LNCaP clone FGC (cell line): ENCODE data around the gene CAD.

Experiments used
- DNase-seq: peaks from one replicate; pipeline ENCODE4 v3.0.0-alpha.2; 2011; ENCODE audit warnings: low read depth
- H3K4me3 ChIP-seq: 2 replicates; pipeline ENCODE4 v1.5.1; 2011; ENCODE audit warnings: mild to moderate bottlenecking, low read depth, low read length, control low read depth
- TF ChIP-seq, protein P1 (sequence below): IDR thresholded peaks from 2 replicates; pipeline ENCODE4 v1.5.1; 2012; ENCODE audit warnings: mild to moderate bottlenecking; ENCODE audit not compliant: control insufficient read depth, insufficient read depth; ENCODE audit errors: extremely low read depth

CAD gene

DNA sequence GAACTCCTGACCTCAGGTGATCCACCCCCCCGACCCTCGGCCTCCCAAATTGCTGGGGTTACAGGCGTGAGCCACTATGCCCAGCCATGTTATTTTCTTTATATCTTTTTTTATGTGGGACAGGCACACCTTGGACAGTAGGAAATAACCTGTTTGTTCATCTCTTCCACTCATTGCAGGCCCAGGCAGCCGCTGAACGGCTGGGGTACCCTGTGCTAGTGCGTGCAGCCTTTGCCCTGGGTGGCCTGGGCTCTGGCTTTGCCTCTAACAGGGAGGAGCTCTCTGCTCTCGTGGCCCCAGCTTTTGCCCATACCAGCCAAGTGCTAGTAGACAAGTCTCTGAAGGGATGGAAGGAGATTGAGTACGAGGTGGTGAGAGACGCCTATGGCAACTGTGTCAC is 8.4 kb downstream of the CAD start:
- DNase-seq: no peak
- H3K4me3 ChIP-seq: no peak overlapping the region
- TF ChIP-seq, protein P1, sequence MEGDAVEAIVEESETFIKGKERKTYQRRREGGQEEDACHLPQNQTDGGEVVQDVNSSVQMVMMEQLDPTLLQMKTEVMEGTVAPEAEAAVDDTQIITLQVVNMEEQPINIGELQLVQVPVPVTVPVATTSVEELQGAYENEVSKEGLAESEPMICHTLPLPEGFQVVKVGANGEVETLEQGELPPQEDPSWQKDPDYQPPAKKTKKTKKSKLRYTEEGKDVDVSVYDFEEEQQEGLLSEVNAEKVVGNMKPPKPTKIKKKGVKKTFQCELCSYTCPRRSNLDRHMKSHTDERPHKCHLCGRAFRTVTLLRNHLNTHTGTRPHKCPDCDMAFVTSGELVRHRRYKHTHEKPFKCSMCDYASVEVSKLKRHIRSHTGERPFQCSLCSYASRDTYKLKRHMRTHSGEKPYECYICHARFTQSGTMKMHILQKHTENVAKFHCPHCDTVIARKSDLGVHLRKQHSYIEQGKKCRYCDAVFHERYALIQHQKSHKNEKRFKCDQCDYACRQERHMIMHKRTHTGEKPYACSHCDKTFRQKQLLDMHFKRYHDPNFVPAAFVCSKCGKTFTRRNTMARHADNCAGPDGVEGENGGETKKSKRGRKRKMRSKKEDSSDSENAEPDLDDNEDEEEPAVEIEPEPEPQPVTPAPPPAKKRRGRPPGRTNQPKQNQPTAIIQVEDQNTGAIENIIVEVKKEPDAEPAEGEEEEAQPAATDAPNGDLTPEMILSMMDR: no peak

DNA sequence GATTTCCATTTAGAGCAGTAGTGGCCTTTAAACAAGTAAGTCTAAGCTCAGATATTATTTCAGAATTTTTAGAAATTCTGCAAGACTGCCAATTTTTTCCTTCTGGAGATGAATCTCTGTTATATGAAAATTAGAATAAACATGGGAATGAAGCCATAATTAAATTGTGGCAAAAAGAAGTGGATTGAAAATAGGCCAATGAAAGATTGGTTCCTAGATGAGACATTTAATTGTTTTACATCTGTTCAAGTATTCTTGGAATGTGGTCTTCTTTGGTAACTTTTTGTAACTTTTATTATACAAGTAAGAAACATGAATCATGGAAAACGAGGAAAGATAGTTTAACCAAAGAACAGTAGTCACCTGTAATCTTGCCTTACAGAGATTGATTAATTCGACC is 10.3 kb downstream of the CAD start:
- TF ChIP-seq, protein P1: no peak

DNA sequence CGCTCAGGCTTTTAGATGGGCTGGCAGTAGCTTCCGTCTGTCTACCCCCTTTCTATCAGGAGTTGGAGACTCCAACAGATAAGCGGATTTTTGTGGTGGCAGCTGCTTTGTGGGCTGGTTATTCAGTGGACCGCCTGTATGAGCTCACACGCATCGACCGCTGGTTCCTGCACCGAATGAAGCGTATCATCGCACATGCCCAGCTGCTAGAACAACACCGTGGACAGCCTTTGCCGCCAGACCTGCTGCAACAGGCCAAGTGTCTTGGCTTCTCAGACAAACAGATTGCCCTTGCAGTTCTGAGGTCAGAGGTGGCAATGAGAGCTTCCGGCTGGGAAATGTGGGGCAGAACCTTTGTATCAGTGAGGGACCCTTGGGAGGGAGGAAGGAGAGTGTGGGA is 14.8 kb downstream of the CAD start:
- TF ChIP-seq, protein P1: no peak
- no peak overlapping the region for H3K4me3 ChIP-seq
- no peak for DNase-seq

More for the DNA sequence above, 10.3 kb downstream of the CAD start:
- DNase-seq: no peak
- no peak overlapping the region for H3K4me3 ChIP-seq

DNA sequence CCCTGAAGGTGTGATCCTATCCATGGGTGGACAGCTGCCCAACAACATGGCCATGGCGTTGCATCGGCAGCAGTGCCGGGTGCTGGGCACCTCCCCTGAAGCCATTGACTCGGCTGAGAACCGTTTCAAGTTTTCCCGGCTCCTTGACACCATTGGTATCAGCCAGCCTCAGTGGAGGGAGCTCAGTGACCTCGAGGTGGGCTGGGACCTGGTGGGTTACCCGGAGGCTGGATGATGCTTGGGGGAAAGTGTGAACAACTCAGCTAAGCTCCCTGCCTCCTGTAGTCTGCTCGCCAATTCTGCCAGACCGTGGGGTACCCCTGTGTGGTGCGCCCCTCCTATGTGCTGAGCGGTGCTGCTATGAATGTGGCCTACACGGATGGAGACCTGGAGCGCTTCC is 16.2 kb downstream of the CAD start:
- H3K4me3 ChIP-seq: no peak overlapping the region
- no peak for DNase-seq
- TF ChIP-seq, protein P1: no peak

DNA sequence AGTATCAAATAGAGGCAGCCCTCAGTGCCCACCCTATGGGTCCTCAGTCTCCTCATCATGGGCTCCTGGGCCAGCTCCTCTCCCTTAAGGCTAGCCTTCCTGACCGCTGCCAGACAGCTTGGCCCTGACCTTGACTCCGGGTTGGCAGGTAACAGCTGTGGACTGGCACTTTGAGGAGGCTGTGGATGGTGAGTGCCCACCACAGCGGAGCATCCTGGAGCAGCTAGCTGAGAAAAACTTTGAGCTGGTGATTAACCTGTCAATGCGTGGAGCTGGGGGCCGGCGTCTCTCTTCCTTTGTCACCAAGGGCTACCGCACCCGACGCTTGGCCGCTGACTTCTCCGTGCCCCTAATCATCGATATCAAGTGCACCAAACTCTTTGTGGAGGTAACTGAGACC is 19.0 kb downstream of the CAD start:
- H3K4me3 ChIP-seq: no peak overlapping the region
- no peak for DNase-seq
- TF ChIP-seq, protein P1: no peak

DNA sequence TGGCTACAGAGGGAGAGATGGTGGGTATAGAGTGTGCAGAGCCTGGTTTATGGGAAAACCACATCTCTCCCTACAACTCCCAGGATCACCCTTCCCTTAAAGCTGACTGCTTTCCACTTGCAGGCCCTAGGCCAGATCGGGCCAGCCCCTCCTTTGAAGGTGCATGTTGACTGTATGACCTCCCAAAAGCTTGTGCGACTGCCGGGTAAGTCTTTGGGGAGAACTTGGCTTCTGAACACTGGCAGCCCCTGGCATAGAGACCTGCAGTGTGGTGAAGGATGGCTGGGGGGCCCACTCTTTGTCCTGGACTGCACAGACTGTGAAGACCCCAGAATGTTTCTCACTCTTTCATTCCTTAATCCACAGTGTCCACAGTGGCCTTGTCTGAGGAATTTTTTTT is 19.5 kb downstream of the CAD start:
- TF ChIP-seq, protein P1: no peak
- no peak overlapping the region for H3K4me3 ChIP-seq
- no peak for DNase-seq

DNA sequence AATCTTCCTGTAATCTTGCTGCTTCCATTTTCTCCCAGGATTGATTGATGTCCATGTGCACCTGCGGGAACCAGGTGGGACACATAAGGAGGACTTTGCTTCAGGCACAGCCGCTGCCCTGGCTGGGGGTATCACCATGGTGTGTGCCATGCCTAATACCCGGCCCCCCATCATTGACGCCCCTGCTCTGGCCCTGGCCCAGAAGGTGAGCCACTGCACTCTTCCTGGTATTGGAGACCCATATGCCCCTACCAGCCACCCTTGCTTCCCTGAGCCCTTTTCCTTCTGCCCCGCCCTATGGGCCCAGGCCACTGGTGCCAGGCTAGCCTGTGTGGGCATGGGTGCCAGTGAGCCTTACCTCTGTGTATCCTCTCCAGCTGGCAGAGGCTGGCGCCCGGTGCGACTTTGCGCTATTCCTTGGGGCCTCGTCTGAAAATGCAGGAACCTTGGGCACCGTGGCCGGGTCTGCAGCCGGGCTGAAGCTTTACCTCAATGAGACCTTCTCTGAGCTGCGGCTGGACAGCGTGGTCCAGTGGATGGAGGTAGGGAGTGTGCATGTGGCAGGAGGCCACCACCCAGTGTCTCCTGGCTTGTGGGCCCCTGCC is 20.3 kb downstream of the CAD start:
- no peak overlapping the region for H3K4me3 ChIP-seq
- no peak for DNase-seq
- TF ChIP-seq, protein P1: no peak
